ENCODE measurements around the gene SDSL.

Gene SDSL

DNA sequence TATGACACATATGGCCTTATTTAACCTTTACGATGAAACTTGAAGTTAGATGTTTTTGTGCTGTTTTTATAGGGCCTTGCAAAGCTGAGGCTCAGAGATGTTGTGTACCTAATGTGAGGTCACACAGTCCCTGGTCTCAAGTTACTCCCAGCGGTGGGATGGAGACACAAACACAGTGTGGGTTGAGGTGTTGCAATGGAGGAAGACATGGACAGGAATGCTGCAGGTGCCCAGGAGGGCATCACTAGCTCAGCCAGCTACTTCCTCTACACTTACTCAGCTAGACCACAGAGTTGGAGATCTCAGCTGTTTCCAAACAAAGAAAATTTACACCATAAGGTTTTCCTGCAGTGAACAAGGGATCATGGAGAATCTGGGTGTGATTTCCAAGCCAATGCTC lies 34.0 kb downstream of the SDSL start:
- no peak for DNase-seq
- Histone ChIP-seq H3K27ac (no peak overlapping the region), H3K36me3 (no peaks in the 10 kb centered on the region), H3K9me3 (no peaks in the 10 kb centered on the region), H3K4me3 (no peak overlapping the region), H3K4me1 (no peaks in the 10 kb centered on the region), H3K27me3 (peaks cover 0 to 39% of the 10 kb centered on the region in 2 donors)
- TF ChIP-seq, protein P1, sequence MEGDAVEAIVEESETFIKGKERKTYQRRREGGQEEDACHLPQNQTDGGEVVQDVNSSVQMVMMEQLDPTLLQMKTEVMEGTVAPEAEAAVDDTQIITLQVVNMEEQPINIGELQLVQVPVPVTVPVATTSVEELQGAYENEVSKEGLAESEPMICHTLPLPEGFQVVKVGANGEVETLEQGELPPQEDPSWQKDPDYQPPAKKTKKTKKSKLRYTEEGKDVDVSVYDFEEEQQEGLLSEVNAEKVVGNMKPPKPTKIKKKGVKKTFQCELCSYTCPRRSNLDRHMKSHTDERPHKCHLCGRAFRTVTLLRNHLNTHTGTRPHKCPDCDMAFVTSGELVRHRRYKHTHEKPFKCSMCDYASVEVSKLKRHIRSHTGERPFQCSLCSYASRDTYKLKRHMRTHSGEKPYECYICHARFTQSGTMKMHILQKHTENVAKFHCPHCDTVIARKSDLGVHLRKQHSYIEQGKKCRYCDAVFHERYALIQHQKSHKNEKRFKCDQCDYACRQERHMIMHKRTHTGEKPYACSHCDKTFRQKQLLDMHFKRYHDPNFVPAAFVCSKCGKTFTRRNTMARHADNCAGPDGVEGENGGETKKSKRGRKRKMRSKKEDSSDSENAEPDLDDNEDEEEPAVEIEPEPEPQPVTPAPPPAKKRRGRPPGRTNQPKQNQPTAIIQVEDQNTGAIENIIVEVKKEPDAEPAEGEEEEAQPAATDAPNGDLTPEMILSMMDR (IDR thresholded peaks at IDR 0.05), result no peak
- intact Hi-C loops (cut with DNase I; ENCODE audit: low total_unique reads), result no loop called here

DNA sequence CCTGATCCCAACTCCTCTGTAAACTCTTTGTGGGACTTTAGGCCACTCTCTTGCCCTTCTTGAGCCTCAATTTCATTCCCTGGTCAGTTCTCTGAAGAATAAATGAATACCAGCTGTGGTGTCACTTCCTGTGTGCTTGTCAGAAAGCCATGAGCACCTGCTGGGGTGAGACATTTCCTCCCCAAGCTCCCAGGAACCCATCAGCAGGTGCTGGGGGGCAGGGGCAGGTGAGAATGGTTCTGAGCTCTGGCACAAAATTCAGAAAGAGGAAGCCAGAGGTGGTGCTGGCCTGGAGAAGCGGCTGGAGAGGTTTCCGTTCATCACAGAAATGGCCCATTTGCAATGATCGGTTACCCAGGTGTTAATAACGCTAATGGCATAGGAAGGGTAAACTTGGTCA lies 34.6 kb downstream of the SDSL start:
- Histone ChIP-seq H3K27ac (no peak overlapping the region), H3K9me3 (no peaks in the 10 kb centered on the region), H3K36me3 (no peaks in the 10 kb centered on the region), H3K4me3 (no peak overlapping the region), H3K27me3 (peaks cover 0 to 44% of the 10 kb centered on the region in 2 donors), H3K4me1 (no peaks in the 10 kb centered on the region)
- no peak for DNase-seq
- TF ChIP-seq, protein P1 (IDR thresholded peaks at IDR 0.05), result no peak
- intact Hi-C loops (cut with DNase I; ENCODE audit: low total_unique reads), result no loop called here

DNA sequence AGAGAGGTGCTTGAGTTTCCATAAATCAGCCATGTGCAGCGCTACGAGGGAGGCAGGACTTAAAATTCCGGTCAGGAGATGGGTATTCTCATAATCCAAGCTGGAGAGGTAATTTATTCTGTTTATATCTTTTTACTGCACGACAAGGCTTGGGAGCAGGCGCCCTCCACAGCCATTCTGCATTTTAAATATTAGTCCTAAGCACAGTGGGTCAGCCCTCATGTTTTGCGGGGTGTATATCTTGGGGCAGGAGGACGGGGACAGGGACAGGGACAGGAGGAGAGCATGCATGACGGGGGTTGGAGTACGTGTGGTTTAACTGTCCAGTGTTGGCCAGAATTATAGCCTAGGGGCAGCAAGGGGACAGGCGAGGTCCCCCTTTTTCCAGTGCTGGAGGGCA lies 35.0 kb downstream of the SDSL start:
- intact Hi-C loops (cut with DNase I; ENCODE audit: low total_unique reads), result no loop called here
- H3K9me3 ChIP-seq, result no peaks in the 10 kb centered on the region
- DNase-seq, result no peak
- no peak overlapping the region for H3K4me3 ChIP-seq
- peaks cover 0 to 1% (median under 1%) of the 10 kb centered on the region in 4 donors for H3K4me1 ChIP-seq
- TF ChIP-seq, protein P1 (IDR thresholded peaks at IDR 0.05), result no peak
- H3K27me3 ChIP-seq, result peaks cover 0 to 49% of the 10 kb centered on the region in 2 donors
- H3K27ac ChIP-seq, result no peak overlapping the region
- H3K36me3 ChIP-seq, result no peaks in the 10 kb centered on the region

DNA sequence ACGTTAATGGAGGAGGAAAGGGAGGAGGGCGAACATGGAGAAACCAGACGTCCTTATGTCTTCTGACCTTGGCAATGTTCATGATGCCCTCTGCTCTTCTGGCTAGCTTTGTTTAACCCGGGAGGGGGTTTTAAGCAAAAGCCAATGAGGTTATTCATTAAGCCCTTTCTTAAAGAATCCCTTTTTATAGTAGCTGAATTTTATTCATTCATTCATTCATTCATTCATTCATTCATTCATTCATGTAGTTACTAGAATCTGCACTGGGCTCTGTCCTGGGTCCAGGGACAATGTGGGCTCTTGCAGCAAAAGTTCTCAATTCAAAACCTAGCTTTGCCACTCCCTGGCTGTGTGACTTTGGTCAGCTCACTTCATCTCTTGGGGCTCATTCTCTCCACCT lies 35.5 kb downstream of the SDSL start:
- Histone ChIP-seq H3K36me3 (no peaks in the 10 kb centered on the region), H3K27ac (no peak overlapping the region), H3K4me3 (no peak overlapping the region), H3K9me3 (no peaks in the 10 kb centered on the region), H3K27me3 (peaks cover 0 to 54% of the 10 kb centered on the region in 2 donors), H3K4me1 (peaks cover 0 to 6% (median 5%) of the 10 kb centered on the region in 4 donors)
- TF ChIP-seq, protein P1 (IDR thresholded peaks at IDR 0.05), result no peak
- DNase-seq, result no peak
- intact Hi-C loops (cut with DNase I; ENCODE audit: low total_unique reads), result no loop called here

DNA sequence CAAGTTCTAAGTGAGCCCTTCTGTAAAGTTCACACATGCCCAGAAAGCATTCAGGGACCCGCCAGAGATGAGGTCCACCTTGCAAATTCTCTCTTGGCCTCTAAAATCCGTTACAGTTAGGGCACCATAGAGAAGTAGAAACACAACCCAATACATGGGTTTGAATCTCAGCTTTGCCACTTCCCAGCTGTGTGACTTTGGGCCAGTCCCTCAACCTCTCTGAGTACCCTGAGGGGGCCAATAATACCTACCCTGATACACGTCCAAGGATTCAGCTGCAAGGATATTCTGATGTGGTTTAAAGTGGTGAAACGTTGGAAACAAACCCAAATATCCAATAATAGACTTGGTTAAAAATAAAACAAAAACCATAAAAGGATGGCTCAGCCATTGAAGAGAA lies 37.8 kb downstream of the SDSL start:
- TF ChIP-seq, protein P1 (IDR thresholded peaks at IDR 0.05), result no peak
- Histone ChIP-seq H3K4me3 (no peak overlapping the region), H3K27ac (no peak overlapping the region), H3K27me3 (peaks cover under 1 to 74% of the 10 kb centered on the region in 2 donors), H3K9me3 (no peaks in the 10 kb centered on the region), H3K36me3 (no peaks in the 10 kb centered on the region), H3K4me1 (peaks cover 0 to 29% (median 27%) of the 10 kb centered on the region in 4 donors)
- no peak for DNase-seq
- intact Hi-C loops (cut with DNase I; ENCODE audit: low total_unique reads), result no loop called here

DNA sequence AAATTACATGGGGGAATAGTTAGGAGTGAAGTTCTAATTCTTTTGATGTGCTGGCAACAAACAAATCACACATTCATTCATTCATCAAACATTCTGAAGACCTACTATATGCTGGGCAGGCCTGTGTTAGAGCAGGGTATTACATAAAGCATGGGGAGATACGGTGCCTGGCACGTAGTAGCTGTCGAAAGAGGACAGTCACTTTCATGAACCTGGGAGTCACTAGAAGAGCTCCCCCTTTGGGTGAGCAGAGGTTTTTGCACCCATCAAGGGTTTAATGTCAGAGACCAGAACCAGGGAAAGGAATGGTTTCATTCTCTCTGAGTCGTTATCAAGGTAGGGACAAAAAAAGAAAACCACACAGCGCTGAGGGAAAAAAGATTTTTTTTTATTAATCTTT lies 39.5 kb downstream of the SDSL start:
- peaks cover 6 to 84% of the 10 kb centered on the region in 2 donors for H3K27me3 ChIP-seq
- DNase-seq, result no peak
- intact Hi-C loops (cut with DNase I; ENCODE audit: low total_unique reads), result no loop called here

More for the DNA sequence above, 39.5 kb downstream of the SDSL start:
- H3K27ac ChIP-seq, result no peak overlapping the region
- peaks cover 0 to 44% (median 37%) of the 10 kb centered on the region in 4 donors for H3K4me1 ChIP-seq
- H3K36me3 ChIP-seq, result no peaks in the 10 kb centered on the region
- TF ChIP-seq, protein P1 (IDR thresholded peaks at IDR 0.05), result no peak
- H3K4me3 ChIP-seq, result no peak overlapping the region
- no peaks in the 10 kb centered on the region for H3K9me3 ChIP-seq

Data from tibial artery (tissue), 4 donors.